WTC11 (cell line): Measurements from ENCODE around the gene CDK2AP2. TPM values are rescaled to one million over a fixed set of nuclear protein-coding genes. Genes with fewer than 3 reads are reported as not detected.

ENCODE experiments used
- ATAC-seq: fragments of 200-7000 bp; cut with Tn5 transposase; 2 replicates; pipeline ENCODE4 v1.10.0; 2021; ENCODE audit warnings: mild to moderate bottlenecking, moderate library complexity
- CTCF ChIA-PET: fragments of 300-600 bp; sonication (Branson Sonifier 250); formaldehyde crosslinking; loops from one replicate; lab custom pipeline; 2021; ENCODE audit warnings: antibody characterized with exemption; lab: Charles Lee
- POLR2A ChIA-PET: fragments of 350-600 bp; sonication (Branson Sonifier 250); formaldehyde crosslinking; loops from one replicate; lab custom pipeline; 2021; ENCODE audit warnings: antibody characterized with exemption; lab: Charles Lee
- DNase-seq: peaks from one replicate; pipeline ENCODE4 v3.0.0; 2021; ENCODE audit warnings: low spot score
- H3K27ac Mint-ChIP-seq: 2 replicates; pipeline ENCODE4 v1.8.0; 2021; ENCODE audit warnings: mixed read lengths
- H3K27me3 Mint-ChIP-seq: 2 replicates; pipeline ENCODE4 v1.8.0; 2021; ENCODE audit warnings: low read depth, mild to moderate bottlenecking, moderate library complexity, mixed read lengths
- H3K36me3 Mint-ChIP-seq: 2 replicates; pipeline ENCODE4 v1.8.0; 2021; ENCODE audit warnings: mixed read lengths
- H3K4me1 Mint-ChIP-seq: 2 replicates; pipeline ENCODE4 v1.8.0; 2022; ENCODE audit warnings: mixed read lengths
- H3K4me3 Mint-ChIP-seq: 2 replicates; pipeline ENCODE4 v1.8.0; 2021; ENCODE audit warnings: mild to moderate bottlenecking, moderate library complexity, mixed read lengths
- H3K9me3 Mint-ChIP-seq: 2 replicates; pipeline ENCODE4 v1.8.0; 2021; ENCODE audit warnings: mixed read lengths
- AFF4 ChIP-seq: sonication (generic); formaldehyde crosslinking; IDR thresholded peaks from 2 replicates; pipeline ENCODE4 v1.8.1; 2023; ENCODE audit warnings: mild to moderate bottlenecking, missing genetic modification reagents, borderline replicate concordance
- AR ChIP-seq: fragments of 250-450 bp; sonication (Bioruptor Pico); IDR thresholded peaks from 2 replicates; pipeline ENCODE4 v1.9.0; 2021; ENCODE audit warnings: mild to moderate bottlenecking
- ARID4B ChIP-seq: sonication (generic); formaldehyde crosslinking; IDR thresholded peaks from 2 replicates; pipeline ENCODE4 v1.8.0; 2023; ENCODE audit warnings: missing genetic modification reagents, mild to moderate bottlenecking, borderline replicate concordance
- CREB1 ChIP-seq: sonication (generic); formaldehyde crosslinking; IDR thresholded peaks from 2 replicates; pipeline ENCODE4 v1.8.0; 2023; ENCODE audit warnings: mild to moderate bottlenecking, missing genetic modification reagents
- FOXP1 ChIP-seq: sonication (generic); formaldehyde crosslinking; IDR thresholded peaks from 2 replicates; pipeline ENCODE4 v1.8.0; 2022; ENCODE audit warnings: missing genetic modification reagents, mild to moderate bottlenecking, moderate library complexity, borderline replicate concordance
- GRHL2 ChIP-seq: fragments of 250-450 bp; sonication (Bioruptor Pico); IDR thresholded peaks from 2 replicates; pipeline ENCODE4 v1.8.0; 2022; ENCODE audit warnings: mild to moderate bottlenecking, moderate library complexity; ENCODE audit not compliant: insufficient replicate concordance, severe bottlenecking
- JAZF1 ChIP-seq: fragments of 250-450 bp; sonication (Bioruptor Pico); IDR thresholded peaks from 2 replicates; pipeline ENCODE4 v1.9.0; 2021; ENCODE audit warnings: moderate library complexity, mild to moderate bottlenecking, inconsistent platforms
- JUN ChIP-seq: sonication (generic); formaldehyde crosslinking; IDR thresholded peaks from 2 replicates; pipeline ENCODE4 v1.8.0; 2023; ENCODE audit warnings: mild to moderate bottlenecking, missing genetic modification reagents
- NR3C1 ChIP-seq: sonication (generic); formaldehyde crosslinking; conservative IDR thresholded peaks from 2 replicates; pipeline ENCODE4 v1.8.1; 2023; ENCODE audit warnings: low read depth, mild to moderate bottlenecking, missing genetic modification reagents
- OVOL2 ChIP-seq: fragments of 250-450 bp; sonication (Bioruptor Pico); IDR thresholded peaks from 2 replicates; pipeline ENCODE4 v1.9.0; 2021; ENCODE audit warnings: mild to moderate bottlenecking, borderline replicate concordance
- SMAD4 ChIP-seq: sonication (generic); formaldehyde crosslinking; IDR thresholded peaks from 2 replicates; pipeline ENCODE4 v1.8.0; 2022; ENCODE audit warnings: mild to moderate bottlenecking, missing genetic modification reagents
- SOX15 ChIP-seq: fragments of 250-450 bp; sonication (Bioruptor Pico); IDR thresholded peaks from 2 replicates; pipeline ENCODE4 v1.9.0; 2021; ENCODE audit warnings: mild to moderate bottlenecking
- USF1 ChIP-seq: sonication (generic); formaldehyde crosslinking; IDR thresholded peaks from 2 replicates; pipeline ENCODE4 v1.8.0; 2022; ENCODE audit warnings: mild to moderate bottlenecking, missing genetic modification reagents
- ZBTB21 ChIP-seq: sonication (generic); formaldehyde crosslinking; IDR thresholded peaks from 2 replicates; pipeline ENCODE4 v1.8.1; 2023; ENCODE audit warnings: mild to moderate bottlenecking, missing genetic modification reagents, borderline replicate concordance
- ZNF219 ChIP-seq: sonication (generic); formaldehyde crosslinking; IDR thresholded peaks from 2 replicates; pipeline ENCODE4 v1.8.0; 2023; ENCODE audit warnings: missing genetic modification reagents, mild to moderate bottlenecking, borderline replicate concordance
- ZNF232 ChIP-seq: sonication (generic); formaldehyde crosslinking; IDR thresholded peaks from 2 replicates; pipeline ENCODE4 v1.8.0; 2022; ENCODE audit warnings: mild to moderate bottlenecking, missing genetic modification reagents
- ZNF317 ChIP-seq: sonication (generic); formaldehyde crosslinking; IDR thresholded peaks from 2 replicates; pipeline ENCODE4 v1.8.1; 2023; ENCODE audit warnings: low read depth, mild to moderate bottlenecking, moderate library complexity, missing genetic modification reagents, borderline replicate concordance
- ZNF396 ChIP-seq: fragments of 250-450 bp; sonication (Bioruptor Pico); IDR thresholded peaks from 2 replicates; pipeline ENCODE4 v1.8.0; 2021; ENCODE audit warnings: mild to moderate bottlenecking, moderate library complexity, borderline replicate concordance
- ZNF416 ChIP-seq: fragments of 250-450 bp; sonication (Bioruptor Pico); IDR thresholded peaks from 2 replicates; pipeline ENCODE4 v1.9.0; 2021; ENCODE audit warnings: mild to moderate bottlenecking, inconsistent platforms
- ZNF425 ChIP-seq: fragments of 250-450 bp; sonication (Bioruptor Pico); conservative IDR thresholded peaks from 2 replicates; pipeline ENCODE4 v1.9.0; 2021; ENCODE audit warnings: mild to moderate bottlenecking
- total RNA-seq: library from RNA; stranded (reverse); gene quantifications from 3 replicates; pipeline ENCODE4 v1.2.3, GENCODE V29; 2021

Gene CDK2AP2
- total RNA-seq, 1 experiment from 2014 or later = 53.1 TPM

- TF ChIP-seq ZNF232 (no peak), FOXP1 (no peak)
- TF ChIP-seq, all 79 proteins: peak for 0
Measured at GRCh38 chr11:67503119-67504004, 4.6 kb downstream of the CDK2AP2 start (continued).

- ATAC-seq (no peak), DNase-seq (no peak)
- POLR2A ChIA-PET = no interaction called here
- H3K27me3 Mint-ChIP-seq = peaks cover 12% of the 10 kb centered on the region
- H3K9me3 Mint-ChIP-seq = no peaks in the 10 kb centered on the region
- peaks cover 23% of the 10 kb centered on the region for H3K4me1 Mint-ChIP-seq
- peak overlapping the region; percentile 55 for H3K4me3 Mint-ChIP-seq
- TF ChIP-seq ZNF396 (CRISPR knock-in tag) (no peak), ZNF317 (CRISPR knock-in tag) (no peak), ZNF416 (no peak), ARID4B (CRISPR knock-in tag) (no peak), AR (CRISPR knock-in tag) (no peak), CREB1 (CRISPR knock-in tag) (no peak), JAZF1 (CRISPR knock-in tag) (no peak), USF1 (CRISPR knock-in tag) (no peak), ZNF219 (CRISPR knock-in tag) (no peak), JUN (no peak), ZBTB21 (CRISPR knock-in tag) (no peak), NR3C1 (no peak), SMAD4 (CRISPR knock-in tag) (no peak), AFF4 (CRISPR knock-in tag) (no peak), SOX15 (CRISPR knock-in tag) (no peak), OVOL2 (CRISPR knock-in tag) (no peak), ZNF425 (no peak), GRHL2 (CRISPR knock-in tag) (no peak)
- H3K27ac Mint-ChIP-seq = no peak overlapping the region
- H3K36me3 Mint-ChIP-seq = peaks cover 2% of the 10 kb centered on the region; the same call in 1 of the 2 replicates
- CTCF ChIA-PET = interaction anchor here (1.1 kb wide), 2 partner anchors 101 to 151 kb away, joined by 3 read pairs; partner anchors contain the start of gene PPP1CA
Measured at GRCh38 chr11:67502328-67502979, 5.5 kb downstream of the CDK2AP2 start.
